GM06990 (cell line): ENCODE data around the gene CENPO.

Experiments used
- DNase-seq: peaks from one replicate; pipeline ENCODE4 v3.0.0-alpha.2; 2011; ENCODE audit not compliant: insufficient read length; ENCODE audit errors: extremely low read depth
- H3K27me3 ChIP-seq: replicated peaks from 2 replicates; pipeline ENCODE4 v1.6.0; 2011; ENCODE audit warnings: low read length; ENCODE audit not compliant: control insufficient read depth, insufficient read depth
- H3K36me3 ChIP-seq: 2 replicates; pipeline ENCODE4 v1.5.1; 2011; ENCODE audit warnings: low read length; ENCODE audit not compliant: control insufficient read depth, insufficient read depth
- H3K4me3 ChIP-seq: replicated peaks from 2 replicates; pipeline ENCODE4 v1.5.1; 2011; ENCODE audit warnings: low read depth, mild to moderate bottlenecking, control low read depth, low read length
- TF ChIP-seq, protein P1 (sequence below): IDR thresholded peaks from 2 replicates; pipeline ENCODE4 v1.5.1; 2011; ENCODE audit warnings: low read length, control low read depth, mild to moderate bottlenecking, inconsistent platforms; ENCODE audit not compliant: insufficient read depth, poor library complexity, severe bottlenecking

The CENPO gene

DNA sequence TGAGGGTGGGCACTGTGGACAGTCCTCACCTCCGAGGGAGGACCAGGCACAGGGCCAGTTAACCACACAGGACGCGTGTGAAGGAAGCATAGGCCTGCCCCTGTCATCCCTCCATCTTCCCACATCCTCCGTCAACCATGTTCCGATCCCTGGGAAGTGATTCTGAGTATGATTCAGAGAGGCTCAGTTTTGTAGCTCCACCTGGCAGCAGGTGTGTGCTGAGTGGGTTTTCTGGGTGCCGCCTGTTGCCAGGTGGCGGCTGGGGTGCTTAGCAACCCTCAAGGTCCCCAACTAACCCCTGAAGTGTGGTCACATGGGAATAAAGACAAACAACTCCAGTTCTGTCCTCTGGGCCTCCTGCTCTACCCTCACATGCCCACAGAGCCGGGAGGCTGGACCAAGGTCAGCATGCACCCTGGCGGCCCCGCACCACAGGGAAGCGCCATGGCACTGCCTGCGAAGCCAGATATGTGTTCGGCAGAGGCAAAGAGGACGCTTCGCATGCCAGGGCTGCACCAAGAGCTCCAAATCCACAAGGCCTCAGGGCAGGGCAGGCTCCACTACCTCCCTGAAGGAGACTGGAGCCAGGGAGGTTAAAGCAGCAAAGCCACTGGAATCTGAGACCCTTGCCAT is 66.9 kb downstream of the CENPO start:
- DNase-seq: no peak
- TF ChIP-seq, protein P1, sequence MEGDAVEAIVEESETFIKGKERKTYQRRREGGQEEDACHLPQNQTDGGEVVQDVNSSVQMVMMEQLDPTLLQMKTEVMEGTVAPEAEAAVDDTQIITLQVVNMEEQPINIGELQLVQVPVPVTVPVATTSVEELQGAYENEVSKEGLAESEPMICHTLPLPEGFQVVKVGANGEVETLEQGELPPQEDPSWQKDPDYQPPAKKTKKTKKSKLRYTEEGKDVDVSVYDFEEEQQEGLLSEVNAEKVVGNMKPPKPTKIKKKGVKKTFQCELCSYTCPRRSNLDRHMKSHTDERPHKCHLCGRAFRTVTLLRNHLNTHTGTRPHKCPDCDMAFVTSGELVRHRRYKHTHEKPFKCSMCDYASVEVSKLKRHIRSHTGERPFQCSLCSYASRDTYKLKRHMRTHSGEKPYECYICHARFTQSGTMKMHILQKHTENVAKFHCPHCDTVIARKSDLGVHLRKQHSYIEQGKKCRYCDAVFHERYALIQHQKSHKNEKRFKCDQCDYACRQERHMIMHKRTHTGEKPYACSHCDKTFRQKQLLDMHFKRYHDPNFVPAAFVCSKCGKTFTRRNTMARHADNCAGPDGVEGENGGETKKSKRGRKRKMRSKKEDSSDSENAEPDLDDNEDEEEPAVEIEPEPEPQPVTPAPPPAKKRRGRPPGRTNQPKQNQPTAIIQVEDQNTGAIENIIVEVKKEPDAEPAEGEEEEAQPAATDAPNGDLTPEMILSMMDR: no peak
- Histone ChIP-seq H3K27me3 (no peaks in the 10 kb centered on the region), H3K4me3 (no peak overlapping the region), H3K36me3 (peaks cover 11% of the 10 kb centered on the region)

DNA sequence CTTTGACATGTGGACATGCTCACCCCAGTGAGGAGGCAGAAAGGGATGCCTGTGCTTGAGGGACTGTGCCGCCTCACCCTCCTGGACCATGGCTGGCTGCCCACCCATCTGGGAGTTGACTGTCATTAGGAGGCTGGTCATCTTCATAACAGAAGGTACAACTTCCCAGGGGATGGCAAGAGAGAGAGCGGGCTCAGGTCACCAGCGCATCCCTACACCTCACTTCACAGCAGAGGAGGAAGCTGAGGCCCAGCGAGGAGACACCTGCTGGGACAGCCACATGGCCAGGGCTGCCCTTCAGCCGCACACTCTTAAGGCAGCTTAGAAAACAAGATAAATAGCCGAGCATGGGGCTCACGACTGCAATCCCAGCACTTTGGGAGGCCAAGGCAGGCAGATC is 67.4 kb downstream of the CENPO start:
- Histone ChIP-seq H3K36me3 (peaks cover 8% of the 10 kb centered on the region), H3K27me3 (no peaks in the 10 kb centered on the region), H3K4me3 (no peak overlapping the region)
- TF ChIP-seq, protein P1: no peak
- no peak for DNase-seq

DNA sequence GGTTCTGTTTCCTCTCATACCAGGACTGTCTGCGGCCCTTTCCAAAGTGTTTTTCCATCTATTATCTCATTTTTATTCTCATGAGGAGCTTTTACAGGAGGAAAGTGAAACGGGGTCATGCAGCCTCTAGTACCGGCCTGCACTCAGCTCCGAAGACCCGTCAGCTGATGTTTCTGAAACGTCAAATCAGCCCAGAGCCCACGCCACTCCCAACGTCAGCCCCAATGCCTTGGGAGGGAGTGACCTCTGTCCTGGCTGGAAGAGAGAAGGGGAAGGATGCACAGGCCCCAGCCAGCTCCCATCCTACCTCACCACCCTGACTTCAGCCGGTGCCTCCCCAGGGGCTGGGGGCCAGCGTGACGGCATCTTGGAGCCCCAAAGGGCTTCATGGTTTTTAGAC is 68.3 kb downstream of the CENPO start:
- peaks cover 4% of the 10 kb centered on the region for H3K36me3 ChIP-seq
- DNase-seq: no peak
- TF ChIP-seq, protein P1: no peak
- no peaks in the 10 kb centered on the region for H3K27me3 ChIP-seq
- H3K4me3 ChIP-seq: no peak overlapping the region

DNA sequence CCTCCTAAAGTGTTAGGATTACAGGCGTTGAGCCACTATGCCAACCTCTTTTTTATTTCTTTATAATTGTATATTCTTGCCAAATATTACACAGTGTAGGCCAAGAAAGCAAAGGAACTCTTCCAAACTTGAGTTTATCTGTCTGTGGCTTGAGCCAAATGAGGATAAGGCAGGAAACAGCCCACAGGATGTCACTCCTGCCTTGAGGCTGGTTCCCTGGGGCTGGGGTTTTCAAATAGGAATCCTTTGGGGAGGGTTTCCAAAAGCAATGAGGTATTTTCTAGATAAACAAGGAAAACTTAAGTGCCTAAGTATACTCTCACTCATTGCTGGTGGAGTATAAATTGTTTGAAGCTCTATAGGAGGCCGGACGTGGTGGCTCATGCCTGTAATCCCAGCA is 70.4 kb downstream of the CENPO start:
- Histone ChIP-seq H3K4me3 (no peak overlapping the region), H3K36me3 (peaks cover 4% of the 10 kb centered on the region), H3K27me3 (no peaks in the 10 kb centered on the region)
- no peak for DNase-seq
- TF ChIP-seq, protein P1: no peak

DNA sequence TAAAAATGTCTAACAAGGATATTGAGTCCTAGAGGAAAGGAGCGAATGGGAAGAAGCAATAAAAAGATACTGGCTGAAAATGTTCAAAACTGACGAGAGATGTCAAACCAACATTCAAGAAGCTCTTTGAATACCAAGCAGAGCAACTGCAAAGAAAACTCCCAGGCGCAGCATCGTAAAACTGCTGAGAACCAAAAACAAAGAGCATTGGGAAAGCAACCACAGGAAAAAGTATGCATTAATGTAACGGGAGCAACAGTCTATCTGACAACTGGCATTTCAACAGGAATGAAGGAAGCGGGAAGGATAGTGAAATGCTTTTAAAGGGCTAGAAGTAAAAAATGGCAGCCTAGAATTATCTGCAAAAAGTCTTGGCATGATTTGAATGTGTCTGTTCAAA is 73.7 kb downstream of the CENPO start:
- TF ChIP-seq, protein P1: no peak
- Histone ChIP-seq H3K36me3 (peaks cover 3% of the 10 kb centered on the region), H3K27me3 (no peaks in the 10 kb centered on the region), H3K4me3 (no peak overlapping the region)
- no peak for DNase-seq

DNA sequence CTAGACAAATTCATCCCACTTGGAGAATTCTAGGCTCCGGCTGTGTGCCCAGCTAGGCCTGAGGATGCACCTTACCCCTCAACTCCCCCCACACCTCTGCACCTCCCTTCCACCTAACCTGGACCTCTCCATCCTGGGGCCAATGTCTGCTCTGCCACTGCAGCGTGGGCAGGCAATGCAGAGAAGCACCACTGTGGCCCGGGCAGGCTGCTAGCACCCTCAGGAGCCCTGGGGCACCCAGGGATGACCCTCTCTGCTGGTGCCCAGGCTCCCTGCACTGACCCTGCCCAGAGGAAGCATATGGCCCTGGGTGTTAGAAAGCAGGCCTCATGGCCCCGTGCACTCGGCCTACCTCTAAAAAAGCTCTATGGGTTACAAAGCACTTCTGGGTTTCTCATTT is 77.2 kb downstream of the CENPO start:
- no peak overlapping the region for H3K4me3 ChIP-seq
- H3K36me3 ChIP-seq: peaks cover 6% of the 10 kb centered on the region
- no peaks in the 10 kb centered on the region for H3K27me3 ChIP-seq
- DNase-seq: no peak
- TF ChIP-seq, protein P1: no peak
